Retinal pigment epithelial cell (primary cell): Measurements from ENCODE around the gene TTC28.
A peak's percentile ranks its signal among the peaks of the same experiment; 100 is the strongest.

Source experiments
- DNase-seq: peaks from one replicate; pipeline ENCODE4 v3.0.0-alpha.2; 2010; ENCODE audit warnings: low read depth
- H3K4me3 ChIP-seq: 2 replicates; pipeline ENCODE4 v1.5.1; 2011; ENCODE audit warnings: mild to moderate bottlenecking, low read length, control low read depth, moderate library complexity
- CTCF ChIP-seq: conservative IDR thresholded peaks from 2 replicates; pipeline ENCODE4 v1.5.1; 2011; ENCODE audit warnings: low read depth, low read length, control low read depth, inconsistent platforms

The TTC28 gene

DNA sequence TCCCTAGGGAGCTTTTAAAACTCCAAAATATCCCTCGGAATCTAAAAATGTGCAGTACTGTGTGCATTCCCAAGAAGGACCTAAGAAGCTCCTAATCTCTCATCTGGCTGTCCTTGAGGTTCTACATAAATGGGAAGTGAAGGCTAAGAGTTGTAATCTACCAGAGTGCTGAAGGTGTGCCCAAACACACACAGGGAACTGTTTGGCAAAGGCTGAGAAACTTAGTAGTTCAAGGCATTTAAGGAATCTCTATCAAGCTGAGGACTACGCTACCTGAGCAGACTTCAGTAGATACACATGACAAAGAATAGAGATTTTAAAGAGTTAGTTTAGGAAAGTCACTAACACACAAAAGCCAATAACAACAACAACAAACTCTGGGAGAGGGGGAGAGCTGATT is 71.1 kb downstream of the TTC28 start:
- TF ChIP-seq CTCF, result no peak
- H3K4me3 ChIP-seq, result no peak overlapping the region
- no peak for DNase-seq

- TF ChIP-seq CTCF, result no peak
- DNase-seq, result no peak
- no peak overlapping the region for H3K4me3 ChIP-seq
Measured at GRCh38 chr22:28607795-28608194, 71.8 kb downstream of the TTC28 start.

- no peak overlapping the region for H3K4me3 ChIP-seq
- DNase-seq, result no peak
- TF ChIP-seq CTCF, result no peak
Measured at GRCh38 chr22:28604966-28605761, 74.5 kb downstream of the TTC28 start.

- TF ChIP-seq CTCF, result no peak
- H3K4me3 ChIP-seq, result no peak overlapping the region
- DNase-seq, result no peak
Measured at GRCh38 chr22:28601915-28602314, 77.7 kb downstream of the TTC28 start.

- no peak overlapping the region for H3K4me3 ChIP-seq
- DNase-seq, result peak; percentile 19
- peak; percentile 28 for TF ChIP-seq CTCF
Measured at GRCh38 chr22:28600546-28601143, 79.0 kb downstream of the TTC28 start.

DNA sequence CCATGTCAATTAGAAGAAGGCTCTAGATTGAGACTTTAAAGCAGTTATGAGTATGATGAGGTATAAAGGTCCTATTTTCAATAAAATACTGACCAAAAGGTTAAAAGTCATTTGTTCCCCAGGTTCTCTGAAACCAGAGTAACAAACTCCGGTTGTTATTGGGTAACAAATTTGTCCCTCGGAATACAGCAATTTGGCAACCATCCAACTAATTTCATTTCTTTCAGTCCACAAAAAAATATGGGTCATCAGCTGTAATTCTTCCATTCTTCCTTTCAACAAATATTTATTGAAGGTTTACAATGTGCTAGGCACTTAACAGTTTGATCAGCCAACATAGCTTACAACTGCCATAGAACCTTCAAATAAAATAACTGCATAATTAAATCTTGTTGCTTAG is 79.9 kb downstream of the TTC28 start:
- no peak for DNase-seq
- no peak overlapping the region for H3K4me3 ChIP-seq
- no peak for TF ChIP-seq CTCF

DNA sequence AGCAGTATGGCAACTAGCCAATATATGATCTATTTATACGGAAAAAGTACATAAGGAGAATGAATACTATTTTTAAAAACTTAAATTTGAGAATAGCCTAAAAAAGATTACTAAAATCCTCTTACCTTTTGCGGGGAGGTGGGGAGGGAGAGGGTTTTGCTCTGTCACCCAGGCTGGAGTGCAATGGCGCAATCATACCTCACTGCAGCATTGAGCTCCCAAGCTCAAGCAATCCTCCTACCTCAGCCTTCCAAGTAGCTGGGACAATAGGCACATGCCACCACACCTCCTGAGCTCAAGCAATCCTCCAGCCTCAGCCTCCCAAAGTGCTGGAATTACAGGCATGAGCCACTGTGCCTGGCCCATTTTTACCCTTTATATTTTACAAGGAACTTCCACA is 82.0 kb downstream of the TTC28 start:
- no peak overlapping the region for H3K4me3 ChIP-seq
- no peak for TF ChIP-seq CTCF
- no peak for DNase-seq
